Thyroid gland (tissue), 4 donors: ENCODE measurements around the gene EEF1AKMT3. TPM values are rescaled to one million over a fixed set of nuclear protein-coding genes. Genes with fewer than 3 reads are reported as not detected.
A peak's percentile ranks its signal among the peaks of the same experiment; 100 is the strongest.

Experiments
- DNase-seq, 2 donors: peaks; one replicate each; pipeline ENCODE4 v3.0.0-alpha.2; 2019
- H3K27ac ChIP-seq, 3 donors: fragments of 200-600 bp; sonication (generic); 1 replicate in 2 of 3; 2 replicates in 1 of 3; pipeline ENCODE4 v1.5.1; 2016 to 2019; ENCODE audit warnings: mild to moderate bottlenecking in 1 of 3, moderate library complexity in 1 of 3
- H3K27me3 ChIP-seq: fragments of 200-600 bp; sonication (generic); one replicate; pipeline ENCODE4 v1.5.1; 2019
- H3K36me3 ChIP-seq, 2 donors: fragments of 200-600 bp; sonication (generic); one replicate each; pipeline ENCODE4 v1.5.1; 2016 to 2019
- H3K4me1 ChIP-seq, 2 donors: fragments of 200-600 bp; sonication (generic); one replicate each; pipeline ENCODE4 v1.5.1; 2017 to 2019
- H3K4me3 ChIP-seq, 3 donors: fragments of 200-600 bp; sonication (generic); replicated peaks in 1 of 3; 1 replicate in 2 of 3; 2 replicates in 1 of 3; pipeline ENCODE4 v1.5.1; 2016; ENCODE audit warnings: mild to moderate bottlenecking in 1 of 3
- H3K9me3 ChIP-seq: fragments of 200-600 bp; sonication (generic); one replicate; pipeline ENCODE4 v1.5.1; 2017
- CTCF ChIP-seq, 6 experiments: fragments of 200-600 bp in 3 of 6; fragments of 450-650 bp in 3 of 6; sonication (generic) in 3 of 6; IDR thresholded peaks; one replicate each; pipeline ENCODE4 v1.5.1; 2016 to 2019; ENCODE audit warnings: antibody characterized with exemption in 6 of 6, mild to moderate bottlenecking in 2 of 6, inconsistent platforms in 1 of 6, moderate library complexity in 1 of 6
- POLR2A ChIP-seq, 2 donors: fragments of 450-650 bp; IDR thresholded peaks; one replicate each; pipeline ENCODE4 v1.6.1; 2017; ENCODE audit warnings: antibody characterized with exemption in 2 of 2, mild to moderate bottlenecking in 2 of 2, moderate library complexity in 1 of 2
- WGBS, 2 donors: methylation state at CpG; one replicate each; pipeline ENCODE4 v1.1.5; 2017; 5-methylcytosine and 5-hydroxymethylcytosine counted together
- intact Hi-C: fragments of 100-400 bp; cut with DNase I; formaldehyde crosslinking; loops from one replicate; pipeline ENCODE4 v1.15.1; 2023
- total RNA-seq, 4 donors: library from RNA; depleted of rRNA; stranded (reverse); fragments of >200 nt; gene quantifications; one replicate each; pipeline ENCODE4 v1.2.3, GENCODE V29; 2016

Gene EEF1AKMT3
- total RNA-seq, 4 donors from 2014 or later = 12.1 to 20.4 (median 16.5) TPM

DNA sequence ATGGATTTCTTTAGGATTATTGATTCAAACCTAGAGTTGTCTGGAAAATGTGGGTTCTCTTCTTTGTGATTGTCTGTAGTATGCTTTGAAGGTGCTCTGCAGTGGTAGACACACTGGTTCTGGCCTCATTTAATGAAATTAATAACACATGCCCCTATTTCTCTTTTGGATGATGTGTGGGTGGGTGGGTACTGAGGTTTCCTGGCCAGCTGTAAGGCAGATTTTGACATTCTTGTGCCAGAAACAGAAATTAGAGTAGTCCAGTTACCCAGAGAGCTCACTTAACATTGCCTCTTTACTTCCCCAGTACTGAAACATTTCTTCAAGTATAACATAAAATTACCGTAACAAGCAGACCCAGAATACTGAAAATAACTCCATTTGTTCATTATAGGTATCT, 24.6 kb downstream of the EEF1AKMT3 start:
- TF ChIP-seq CTCF (IDR thresholded peaks at IDR 0.05) (no peak), POLR2A (IDR thresholded peaks at IDR 0.05) (no peak)
- no peak overlapping the region for H3K27ac ChIP-seq
- no peak for DNase-seq
- no peaks in the 10 kb centered on the region for H3K4me1 ChIP-seq
- peaks cover 59 to 64% of the 10 kb centered on the region in 2 donors for H3K36me3 ChIP-seq
- no peaks in the 10 kb centered on the region for H3K27me3 ChIP-seq
- no peaks in the 10 kb centered on the region for H3K9me3 ChIP-seq
- 98% methylated on average over 1 of the region's 1 CpG for WGBS, 2 donors
- intact Hi-C loops = no loop called here
- H3K4me3 ChIP-seq = no peak overlapping the region

GRCh38 chr12:57797933-57798332, 25.5 kb downstream of the EEF1AKMT3 start:
- Histone ChIP-seq H3K4me1 (no peaks in the 10 kb centered on the region), H3K9me3 (no peaks in the 10 kb centered on the region), H3K27me3 (no peaks in the 10 kb centered on the region), H3K4me3 (no peak overlapping the region), H3K27ac (no peak overlapping the region), H3K36me3 (peaks cover 61 to 62% of the 10 kb centered on the region in 2 donors)
- DNase-seq = no peak
- intact Hi-C loops = no loop called here
- TF ChIP-seq POLR2A (IDR thresholded peaks at IDR 0.05) (no peak), CTCF (IDR thresholded peaks at IDR 0.05) (no peak)
- whole genome bisulfite sequencing, 2 donors = 96% methylated on average over 1 of the region's 1 CpG

GRCh38 chr12:57800965-57801364, 28.6 kb downstream of the EEF1AKMT3 start:
- no peak overlapping the region for H3K4me3 ChIP-seq
- H3K36me3 ChIP-seq = peaks cover 49 to 67% of the 10 kb centered on the region in 2 donors
- no peak for TF ChIP-seq CTCF (IDR thresholded peaks at IDR 0.05)
- TF ChIP-seq POLR2A (IDR thresholded peaks at IDR 0.05) = no peak
- DNase-seq = no peak
- no peaks in the 10 kb centered on the region for H3K27me3 ChIP-seq
- WGBS, 2 donors = 95% methylated on average over 3 of the region's 3 CpGs
- H3K9me3 ChIP-seq = no peaks in the 10 kb centered on the region
- no peak overlapping the region for H3K27ac ChIP-seq
- no peaks in the 10 kb centered on the region for H3K4me1 ChIP-seq
- intact Hi-C loops = no loop called here

GRCh38 chr12:57802607-57803006, 30.2 kb downstream of the EEF1AKMT3 start:
- DNase-seq = no peak
- Histone ChIP-seq H3K27ac (no peak overlapping the region), H3K4me3 (no peak overlapping the region), H3K4me1 (no peaks in the 10 kb centered on the region), H3K9me3 (no peaks in the 10 kb centered on the region), H3K36me3 (peaks cover 49 to 75% of the 10 kb centered on the region in 2 donors), H3K27me3 (no peaks in the 10 kb centered on the region)
- TF ChIP-seq CTCF (IDR thresholded peaks at IDR 0.05) (no peak), POLR2A (IDR thresholded peaks at IDR 0.05) (no peak)
- intact Hi-C loops = no loop called here
- WGBS, 2 donors = 94 to 100% methylated on average over 1 of the region's 1 CpG

- H3K9me3 ChIP-seq = no peaks in the 10 kb centered on the region
- intact Hi-C loops = no loop called here
- H3K27me3 ChIP-seq = no peaks in the 10 kb centered on the region
- no peaks in the 10 kb centered on the region for H3K4me1 ChIP-seq
- H3K36me3 ChIP-seq = peaks cover 57 to 83% of the 10 kb centered on the region in 2 donors
- no peak for TF ChIP-seq POLR2A (IDR thresholded peaks at IDR 0.05)
- TF ChIP-seq CTCF (IDR thresholded peaks at IDR 0.05) = peak; percentile 26 to 81 (median 58)
- no peak overlapping the region for H3K4me3 ChIP-seq
- WGBS, 2 donors = 49 to 54% methylated on average over 9 of the region's 9 CpGs
- H3K27ac ChIP-seq = no peak overlapping the region
- peak; percentile 44 to 49 for DNase-seq
Measured at GRCh38 chr12:57803319-57803893, 31.0 kb downstream of the EEF1AKMT3 start.
